ENCODE results near the gene VWDE.

- no peak for TF ChIP-seq ZNF274 (IDR thresholded peaks at IDR 0.05; ENCODE audit: borderline replicate concordance, extremely low read depth, low read length)
- TF ChIP-seq BCL11A (IDR thresholded peaks at IDR 0.05; ENCODE audit: low read depth in 2 of 2, low read length in 2 of 2), result no peak
- TF ChIP-seq RBBP5 (IDR thresholded peaks at IDR 0.05; ENCODE audit: borderline replicate concordance, low read depth, low read length), result no peak
- no peak for TF ChIP-seq CEBPB (IDR thresholded peaks at IDR 0.05; ENCODE audit: low read depth, low read length)
These were observed 122.6 kb downstream of the VWDE start for GRCh38 chr7:12281038-12281437.

Measured in H1 (cell line).